ENCODE measurements around the gene MAML2.

DNA sequence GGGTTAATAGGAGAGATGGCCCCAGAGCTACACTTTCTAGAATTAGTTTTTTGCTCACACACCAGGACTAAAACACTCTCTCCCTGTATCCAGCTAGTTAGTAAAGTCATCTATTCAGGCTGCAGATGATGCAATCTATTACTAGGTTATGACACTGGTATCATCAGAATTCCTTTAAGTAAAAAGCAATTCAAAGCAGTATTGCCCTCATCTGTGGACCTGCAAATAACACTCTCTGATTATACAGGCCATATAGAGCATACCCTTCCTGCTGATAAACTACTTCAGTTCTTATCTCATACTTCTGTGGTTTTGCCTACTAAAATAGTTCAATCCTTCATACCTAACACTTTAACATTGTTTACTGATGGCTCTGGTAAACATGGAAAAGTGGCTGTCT is 405.6 kb downstream of the MAML2 start:
- TF ChIP-seq POLR2A (IDR thresholded peaks at IDR 0.05; ENCODE audit: low read depth, low read length) (no peak), TAF1 (IDR thresholded peaks at IDR 0.05; ENCODE audit: borderline replicate concordance, low read depth, low read length) (no peak)

All from GM12892 (cell line).